NB4 (cell line): ENCODE data around the gene CITED1.

Source experiments
- MYC ChIP-seq: IDR thresholded peaks from 2 replicates; pipeline ENCODE4 v1.6.1; 2011; ENCODE audit warnings: low read depth, low read length
- POLR2A ChIP-seq: IDR thresholded peaks from 2 replicates; pipeline ENCODE4 v1.6.1; 2011; ENCODE audit warnings: mild to moderate bottlenecking; ENCODE audit not compliant: insufficient read length; ENCODE audit errors: extremely low read depth
- TF ChIP-seq, protein P1 (sequence below): IDR thresholded peaks from one replicate; pipeline ENCODE4 v1.5.1; 2012; ENCODE audit warnings: low read depth, low read length
- TF ChIP-seq, protein P2 (sequence below): IDR thresholded peaks from 2 replicates; pipeline ENCODE4 v1.6.1; 2011; ENCODE audit warnings: low read depth, low read length

DNA sequence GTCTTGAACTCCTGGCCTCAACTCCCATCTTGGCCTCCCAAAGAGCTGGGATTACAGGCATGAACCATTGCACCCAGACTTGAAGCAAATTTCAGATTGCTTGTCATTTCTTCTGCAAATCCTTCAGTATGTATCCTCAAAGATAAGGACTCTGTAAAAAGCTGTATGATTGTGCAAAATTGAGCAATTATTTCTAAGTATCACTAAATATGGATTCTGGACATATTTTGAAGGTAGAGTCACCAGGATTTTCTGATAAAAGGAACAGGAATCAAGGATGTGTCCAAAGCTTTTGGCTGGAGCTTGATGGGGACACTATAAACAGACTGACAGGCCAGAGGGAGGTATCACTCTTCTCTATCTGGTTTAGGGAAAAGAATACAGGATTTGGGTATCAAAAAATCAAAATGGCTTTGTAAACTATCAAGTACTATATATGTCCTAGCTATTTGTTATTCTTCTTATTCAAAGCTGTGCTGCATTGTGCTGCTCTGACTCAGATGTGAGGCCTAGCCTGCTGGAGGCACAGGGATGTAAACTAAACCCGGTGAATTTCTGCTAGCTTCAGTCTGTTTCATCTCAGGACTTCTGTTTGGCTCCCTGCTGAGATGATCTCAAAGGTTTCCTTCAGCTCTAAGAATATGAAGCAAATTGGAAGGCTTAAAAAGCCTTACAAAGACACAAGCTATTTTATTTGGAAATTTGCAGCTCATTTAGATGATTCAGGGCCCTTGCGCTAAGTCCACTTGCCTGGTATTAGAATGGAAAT is 36.9 kb downstream of the CITED1 start:
- TF ChIP-seq POLR2A, result no peak
- TF ChIP-seq, protein P1, sequence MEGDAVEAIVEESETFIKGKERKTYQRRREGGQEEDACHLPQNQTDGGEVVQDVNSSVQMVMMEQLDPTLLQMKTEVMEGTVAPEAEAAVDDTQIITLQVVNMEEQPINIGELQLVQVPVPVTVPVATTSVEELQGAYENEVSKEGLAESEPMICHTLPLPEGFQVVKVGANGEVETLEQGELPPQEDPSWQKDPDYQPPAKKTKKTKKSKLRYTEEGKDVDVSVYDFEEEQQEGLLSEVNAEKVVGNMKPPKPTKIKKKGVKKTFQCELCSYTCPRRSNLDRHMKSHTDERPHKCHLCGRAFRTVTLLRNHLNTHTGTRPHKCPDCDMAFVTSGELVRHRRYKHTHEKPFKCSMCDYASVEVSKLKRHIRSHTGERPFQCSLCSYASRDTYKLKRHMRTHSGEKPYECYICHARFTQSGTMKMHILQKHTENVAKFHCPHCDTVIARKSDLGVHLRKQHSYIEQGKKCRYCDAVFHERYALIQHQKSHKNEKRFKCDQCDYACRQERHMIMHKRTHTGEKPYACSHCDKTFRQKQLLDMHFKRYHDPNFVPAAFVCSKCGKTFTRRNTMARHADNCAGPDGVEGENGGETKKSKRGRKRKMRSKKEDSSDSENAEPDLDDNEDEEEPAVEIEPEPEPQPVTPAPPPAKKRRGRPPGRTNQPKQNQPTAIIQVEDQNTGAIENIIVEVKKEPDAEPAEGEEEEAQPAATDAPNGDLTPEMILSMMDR, result no peak
- TF ChIP-seq, protein P2, sequence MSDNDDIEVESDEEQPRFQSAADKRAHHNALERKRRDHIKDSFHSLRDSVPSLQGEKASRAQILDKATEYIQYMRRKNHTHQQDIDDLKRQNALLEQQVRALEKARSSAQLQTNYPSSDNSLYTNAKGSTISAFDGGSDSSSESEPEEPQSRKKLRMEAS, result no peak
- TF ChIP-seq MYC, result no peak
